ENCODE data around the gene ODAPH. TPM values are rescaled to one million over a fixed set of nuclear protein-coding genes. Genes with fewer than 3 reads are reported as not detected.
A peak's percentile ranks its signal among the peaks of the same experiment; 100 is the strongest.
"Not testable (repeated sequence)": the region's sequence is repeated elsewhere in the genome, so short reads cannot be mapped to it uniquely, and the experiment has no call there.

The ODAPH gene
- total RNA-seq = 0.48 and 0.60 TPM in 2 replicates
- 3.2 and 5.8 TPM in 2 replicates for polyA plus RNA-seq

GRCh38 chr4:75555294-75556164 is at the start of gene ODAPH:
Gene ODAPH, plus strand, starts transcription at chr4:75556066. Its CDS starts 17 bp downstream, at chr4:75556083.
- 49% methylated on average over 9 of the region's 9 CpGs for WGBS (ENCODE audit: low lambda C conversion rate, missing lambda C conversion rate)
- Histone ChIP-seq H3K4me1 (ENCODE audit: insufficient read depth) (no peaks in the 10 kb centered on the region), H2AFZ (no peak within 1 kb of the TSS), H3K4me3 (no peak within 1 kb of the TSS), H3K36me3 (replicated peaks; ENCODE audit: insufficient read depth, low read depth) (no peaks in the 10 kb centered on the region), H3K9me2 (replicated peaks; ENCODE audit: insufficient read depth) (no peaks in the 10 kb centered on the region), H3K79me2 (no peaks in the 10 kb centered on the region), H3K27me3 (no peaks in the 10 kb centered on the region), H3K9me3 (ENCODE audit: low read depth) (no peaks in the 10 kb centered on the region), H4K20me1 (ENCODE audit: insufficient read depth, poor library complexity, severe bottlenecking) (no peaks in the 10 kb centered on the region), H3K27ac (no peak within 1 kb of the TSS), H3K4me2 (no peak within 1 kb of the TSS)
- peak; percentile 38 for DNase-seq (ENCODE audit: low spot score)
- no peak for TF ChIP-seq CTCF (IDR thresholded peaks at IDR 0.05; ENCODE audit: poor library complexity)
- no peak for TF ChIP-seq EZH2phosphoT487 (IDR thresholded peaks at IDR 0.05; ENCODE audit: low read depth, severe bottlenecking, unreplicated experiment)
- TF ChIP-seq EZH2 (IDR thresholded peaks at IDR 0.05; ENCODE audit: borderline replicate concordance) = no peak

GRCh38 chr4:75509592-75509991 is 46.3 kb upstream of the ODAPH start:
- H3K9me3 ChIP-seq (ENCODE audit: low read depth); H3K4me3 ChIP-seq; H3K9me2 ChIP-seq (replicated peaks; ENCODE audit: insufficient read depth); H3K36me3 ChIP-seq (replicated peaks; ENCODE audit: insufficient read depth, low read depth); H3K27me3 ChIP-seq; H4K20me1 ChIP-seq (ENCODE audit: insufficient read depth, poor library complexity, severe bottlenecking); H2AFZ ChIP-seq; DNase-seq (ENCODE audit: low spot score); H3K27ac ChIP-seq: not testable (repeated sequence)
- WGBS (ENCODE audit: low lambda C conversion rate, missing lambda C conversion rate) = 87% methylated on average over 4 of the region's 4 CpGs
- Histone ChIP-seq H3K4me2 (peak overlapping the region; percentile 48), H3K79me2 (peaks cover 83% of the 10 kb centered on the region), H3K4me1 (ENCODE audit: insufficient read depth) (peaks cover 32% of the 10 kb centered on the region)

GRCh38 chr4:75511841-75512240 is 44.0 kb upstream of the ODAPH start:
- peak overlapping the region; percentile 88 for H3K4me2 ChIP-seq
- peaks cover 29% of the 10 kb centered on the region for H3K4me1 ChIP-seq (ENCODE audit: insufficient read depth)
- H4K20me1 ChIP-seq (ENCODE audit: insufficient read depth, poor library complexity, severe bottlenecking) = no peaks in the 10 kb centered on the region
- H3K79me2 ChIP-seq = peaks cover 90% of the 10 kb centered on the region
- WGBS (ENCODE audit: low lambda C conversion rate, missing lambda C conversion rate) = 44% methylated on average over 3 of the region's 3 CpGs
- no peaks in the 10 kb centered on the region for H3K27me3 ChIP-seq
- H3K9me3 ChIP-seq (ENCODE audit: low read depth) = no peaks in the 10 kb centered on the region
- H3K9me2 ChIP-seq (replicated peaks; ENCODE audit: insufficient read depth) = no peaks in the 10 kb centered on the region
- H3K27ac ChIP-seq = peak overlapping the region; percentile 59
- H3K4me3 ChIP-seq = no peak overlapping the region
- H2AFZ ChIP-seq = no peak overlapping the region
- no peak for DNase-seq (ENCODE audit: low spot score)
- H3K36me3 ChIP-seq (replicated peaks; ENCODE audit: insufficient read depth, low read depth) = no peaks in the 10 kb centered on the region
- no peak for TF ChIP-seq CTCF (IDR thresholded peaks at IDR 0.05; ENCODE audit: poor library complexity)
- TF ChIP-seq EZH2phosphoT487 (IDR thresholded peaks at IDR 0.05; ENCODE audit: low read depth, severe bottlenecking, unreplicated experiment) = no peak
- TF ChIP-seq EZH2 (IDR thresholded peaks at IDR 0.05; ENCODE audit: borderline replicate concordance) = no peak

GRCh38 chr4:75512386-75513211 is 43.3 kb upstream of the ODAPH start:
- peak overlapping the region; percentile 88 for H3K4me2 ChIP-seq
- no peaks in the 10 kb centered on the region for H3K9me2 ChIP-seq (replicated peaks; ENCODE audit: insufficient read depth)
- no peak overlapping the region for H2AFZ ChIP-seq
- H3K27ac ChIP-seq = peak overlapping the region; percentile 94
- H3K36me3 ChIP-seq (replicated peaks; ENCODE audit: insufficient read depth, low read depth) = no peaks in the 10 kb centered on the region
- H3K4me1 ChIP-seq (ENCODE audit: insufficient read depth) = peaks cover 29% of the 10 kb centered on the region
- H3K4me3 ChIP-seq = peak overlapping the region; percentile 68
- TF ChIP-seq CTCF (IDR thresholded peaks at IDR 0.05; ENCODE audit: poor library complexity) (no peak), EZH2 (IDR thresholded peaks at IDR 0.05; ENCODE audit: borderline replicate concordance) (no peak), EZH2phosphoT487 (IDR thresholded peaks at IDR 0.05; ENCODE audit: low read depth, severe bottlenecking, unreplicated experiment) (no peak)
- H4K20me1 ChIP-seq (ENCODE audit: insufficient read depth, poor library complexity, severe bottlenecking) = no peaks in the 10 kb centered on the region
- DNase-seq (ENCODE audit: low spot score) = no peak
- peaks cover 84% of the 10 kb centered on the region for H3K79me2 ChIP-seq
- no peaks in the 10 kb centered on the region for H3K27me3 ChIP-seq
- 34% methylated on average over 6 of the region's 6 CpGs for WGBS (ENCODE audit: low lambda C conversion rate, missing lambda C conversion rate)
- no peaks in the 10 kb centered on the region for H3K9me3 ChIP-seq (ENCODE audit: low read depth)

Data from hepatocyte (in vitro differentiated cells).